B cell (primary cell): ENCODE measurements around the gene LRSAM1. TPM values are rescaled to one million over a fixed set of nuclear protein-coding genes. Genes with fewer than 3 reads are reported as not detected.

Experiments used
- ATAC-seq: fragments of 200-7000 bp; cut with Tn5 transposase; one replicate; pipeline ENCODE4 v1.10.0; 2021; ENCODE audit warnings: low read depth, mild to moderate bottlenecking, moderate number of reproducible peaks, moderate library complexity
- CTCF ChIA-PET: fragments of 350-600 bp; sonication (Branson Sonifier 250); formaldehyde crosslinking; loops from one replicate; lab custom pipeline; 2021; ENCODE audit warnings: antibody characterized with exemption, inconsistent platforms; lab: Charles Lee
- POLR2A ChIA-PET: fragments of 350-600 bp; sonication (Branson Sonifier 250); formaldehyde crosslinking; loops from one replicate; lab custom pipeline; 2021; ENCODE audit warnings: antibody characterized with exemption; lab: Charles Lee
- DNase-seq: peaks from one replicate; pipeline ENCODE4 v3.0.0; 2013
- H2AFZ ChIP-seq: 2 replicates; pipeline ENCODE4 v1.6.1; 2012; ENCODE audit warnings: mild to moderate bottlenecking, low read depth, low read length; ENCODE audit not compliant: insufficient read depth, poor library complexity, severe bottlenecking
- H3K27ac ChIP-seq, 2 donors: 1 replicate in 1 of 2; 2 replicates in 1 of 2; pipeline ENCODE4 v1.5.1; 2012 to 2013; ENCODE audit warnings: low read length in 2 of 2, mild to moderate bottlenecking in 2 of 2, moderate library complexity in 1 of 2
- H3K27me3 ChIP-seq, 4 experiments: fragments of 200-600 bp in 1 of 4; sonication (generic) in 1 of 4; replicated peaks in 1 of 4; 1 replicate in 2 of 4; 2 replicates in 2 of 4; pipeline versions ENCODE4 v1.6.1 to v1.7.0; 2013 to 2016; ENCODE audit warnings: low read length in 3 of 4, mild to moderate bottlenecking in 2 of 4, mixed read lengths in 1 of 4, moderate library complexity in 1 of 4; ENCODE audit not compliant: insufficient read depth in 4 of 4, control insufficient read depth in 3 of 4; ENCODE audit errors: control extremely low read depth in 1 of 4
- H3K36me3 ChIP-seq, 2 experiments: replicated peaks in 1 of 2; 1 replicate in 1 of 2; 2 replicates in 1 of 2; pipeline versions ENCODE4 v1.6.1 to v1.7.1; 2013; ENCODE audit warnings: low read length in 1 of 2; ENCODE audit not compliant: insufficient read depth in 2 of 2, control insufficient read depth in 1 of 2; ENCODE audit errors: control extremely low read depth in 1 of 2, extremely low read depth in 1 of 2
- H3K4me1 ChIP-seq, 2 donors: fragments of 200-600 bp in 1 of 2; sonication (generic) in 1 of 2; 1 replicate in 1 of 2; 2 replicates in 1 of 2; pipeline versions ENCODE4 v1.5.1 to v1.6.1; 2013 to 2017; ENCODE audit warnings: low read length in 2 of 2; ENCODE audit not compliant: control insufficient read depth in 2 of 2, insufficient read depth in 2 of 2
- H3K4me2 ChIP-seq: replicated peaks from 2 replicates; pipeline ENCODE3; 2012; ENCODE audit warnings: mild to moderate bottlenecking, low read depth, low read length; ENCODE audit not compliant: poor library complexity, severe bottlenecking
- H3K4me3 ChIP-seq, 5 experiments: fragments of 200-600 bp in 1 of 5; sonication (generic) in 1 of 5; 1 replicate in 3 of 5; 2 replicates in 2 of 5; pipeline versions ENCODE4 v1.5.1 to v1.7.0; 2011 to 2016; ENCODE audit warnings: low read length in 4 of 5, mild to moderate bottlenecking in 4 of 5, low read depth in 2 of 5, control low read depth in 1 of 5, moderate library complexity in 1 of 5; ENCODE audit not compliant: insufficient read depth in 1 of 5; ENCODE audit errors: control extremely low read depth in 1 of 5, extremely low read depth in 1 of 5
- H3K79me2 ChIP-seq: fragments of 200-600 bp; sonication (generic); one replicate; pipeline ENCODE4 v1.6.0; 2016; ENCODE audit warnings: low read length; ENCODE audit not compliant: control insufficient read depth, insufficient read depth
- H3K9ac ChIP-seq: fragments of 200-600 bp; sonication (generic); 2 replicates; pipeline ENCODE4 v1.6.1; 2017; ENCODE audit warnings: mild to moderate bottlenecking, low read length, moderate library complexity
- H3K9me3 ChIP-seq, 3 donors: one replicate each; pipeline versions ENCODE4 v1.6.1 to v1.7.1; 2013; ENCODE audit warnings: low read length in 2 of 3; ENCODE audit not compliant: control insufficient read depth in 2 of 3, insufficient read depth in 1 of 3; ENCODE audit errors: control extremely low read depth in 1 of 3
- H4K20me1 ChIP-seq: 2 replicates; pipeline ENCODE4 v1.6.0; 2012; ENCODE audit warnings: mild to moderate bottlenecking, low read length; ENCODE audit not compliant: insufficient read depth, control insufficient read depth, poor library complexity, severe bottlenecking
- H3K27ac Mint-ChIP-seq: one replicate; pipeline ENCODE4 v1.8.0; 2021; ENCODE audit warnings: mixed read lengths
- H3K27me3 Mint-ChIP-seq: one replicate; pipeline ENCODE4 v1.8.0; 2021; ENCODE audit warnings: mixed read lengths
- H3K4me1 Mint-ChIP-seq: one replicate; pipeline ENCODE4 v1.8.0; 2021; ENCODE audit warnings: mixed read lengths
- H3K4me3 Mint-ChIP-seq: one replicate; pipeline ENCODE4 v1.8.0; 2021; ENCODE audit warnings: mixed read lengths
- H3K9me3 Mint-ChIP-seq: one replicate; pipeline ENCODE4 v1.8.0; 2022; ENCODE audit warnings: mixed read lengths; ENCODE audit not compliant: insufficient read depth
- CTCF ChIP-seq: fragments of 200-600 bp; IDR thresholded peaks from one replicate; pipeline ENCODE4 v1.8.0; 2022; ENCODE audit warnings: antibody characterized with exemption, mild to moderate bottlenecking
- EZH2 ChIP-seq: IDR thresholded peaks from 2 replicates; pipeline ENCODE4 v1.6.1; 2012; ENCODE audit warnings: borderline replicate concordance, low read depth, mild to moderate bottlenecking, moderate library complexity, low read length; ENCODE audit not compliant: insufficient read depth, poor library complexity, severe bottlenecking
- WGBS: methylation state at CpG from one replicate; pipeline ENCODE4 v1.1.5; 2013; ENCODE audit warnings: missing lambda C conversion rate; ENCODE audit not compliant: insufficient coverage; 5-methylcytosine and 5-hydroxymethylcytosine counted together
- intact Hi-C: fragments of 100-400 bp; cut with micrococcal nuclease; formaldehyde crosslinking; loops from one replicate; pipeline ENCODE4 v1.10.0; 2022
- polyA plus RNA-seq: library from polyadenylated mRNA; depleted of rRNA; stranded (reverse); fragments of >200 nt; gene quantifications from 2 replicates; pipeline ENCODE4 v1.2.3, GENCODE V29; 2012
- total RNA-seq, 2 donors: library from RNA; stranded (reverse); fragments of 120-200 nt in 1 of 2; gene quantifications; 1 replicate in 1 of 2; 2 replicates in 1 of 2; pipeline versions ENCODE4 v1.2.3 to v1.2.4, GENCODE V29; 2013 to 2022

Gene LRSAM1
- total and polyA plus RNA-seq, 2 donors (not counting 1 experiment from before 2014, with no cell fraction given), result 30.6 to 39.8 TPM

- no peak overlapping the region for H2AFZ ChIP-seq
- intact Hi-C loops, result no loop called here
- H3K4me3 ChIP-seq, result no peak overlapping the region
- Mint-ChIP-seq H3K4me1 (peaks cover 18% of the 10 kb centered on the region), H3K9me3 (no peaks in the 10 kb centered on the region), H3K4me3 (no peak overlapping the region), H3K27ac (peak overlapping the region; percentile 17), H3K27me3 (no peaks in the 10 kb centered on the region)
- TF ChIP-seq CTCF (no peak), EZH2 (no peak)
- no peak for DNase-seq
- H3K4me1 ChIP-seq, result peaks cover 3 to 6% of the 10 kb centered on the region in 2 donors
- no peaks in the 10 kb centered on the region for H3K79me2 ChIP-seq
- H3K27ac ChIP-seq, result no peak overlapping the region
- no peak for ATAC-seq
- WGBS, result 97% methylated on average over 16 of the region's 17 CpGs
- H3K36me3 ChIP-seq, result peaks cover 5 to 80% of the 10 kb centered on the region in 2 experiments
- no peaks in the 10 kb centered on the region for H3K27me3 ChIP-seq
- no peak overlapping the region for H3K9ac ChIP-seq
- peaks cover 0 to 6% (median 0%) of the 10 kb centered on the region in 3 donors for H3K9me3 ChIP-seq
- CTCF ChIA-PET, result interaction anchor here (0.6 kb wide), 1 partner anchor 20 kb away, joined by 3 read pairs; the partner anchor contains the start of gene ZNF79
- POLR2A ChIA-PET, result interaction anchor here (0.6 kb wide), 1 partner anchor 817 kb away, joined by 7 read pairs; no protein-coding TSS in a partner anchor
- no peak overlapping the region for H3K4me2 ChIP-seq
- peaks cover 30% of the 10 kb centered on the region for H4K20me1 ChIP-seq
Measured at GRCh38 chr9:127444283-127444920, 6.9 kb upstream of the LRSAM1 start.
